Gastrocnemius medialis (tissue), 4 donors: Measurements from ENCODE around the gene ECPAS.

Source experiments
- CTCF ChIP-seq, 5 experiments: fragments of 450-650 bp in 3 of 5; fragments of 200-600 bp in 2 of 5; sonication (generic) in 2 of 5; IDR thresholded peaks in 4 of 5; conservative IDR thresholded peaks in 1 of 5; 1 replicate in 4 of 5; 2 replicates in 1 of 5; pipeline ENCODE4 v1.5.1; 2016 to 2019; ENCODE audit warnings: antibody characterized with exemption in 5 of 5, mild to moderate bottlenecking in 3 of 5, moderate library complexity in 3 of 5
- POLR2A ChIP-seq, 2 donors: fragments of 450-650 bp; IDR thresholded peaks; one replicate each; pipeline ENCODE4 v1.6.1; 2017; ENCODE audit warnings: antibody characterized with exemption in 2 of 2, mild to moderate bottlenecking in 2 of 2, moderate library complexity in 2 of 2

DNA sequence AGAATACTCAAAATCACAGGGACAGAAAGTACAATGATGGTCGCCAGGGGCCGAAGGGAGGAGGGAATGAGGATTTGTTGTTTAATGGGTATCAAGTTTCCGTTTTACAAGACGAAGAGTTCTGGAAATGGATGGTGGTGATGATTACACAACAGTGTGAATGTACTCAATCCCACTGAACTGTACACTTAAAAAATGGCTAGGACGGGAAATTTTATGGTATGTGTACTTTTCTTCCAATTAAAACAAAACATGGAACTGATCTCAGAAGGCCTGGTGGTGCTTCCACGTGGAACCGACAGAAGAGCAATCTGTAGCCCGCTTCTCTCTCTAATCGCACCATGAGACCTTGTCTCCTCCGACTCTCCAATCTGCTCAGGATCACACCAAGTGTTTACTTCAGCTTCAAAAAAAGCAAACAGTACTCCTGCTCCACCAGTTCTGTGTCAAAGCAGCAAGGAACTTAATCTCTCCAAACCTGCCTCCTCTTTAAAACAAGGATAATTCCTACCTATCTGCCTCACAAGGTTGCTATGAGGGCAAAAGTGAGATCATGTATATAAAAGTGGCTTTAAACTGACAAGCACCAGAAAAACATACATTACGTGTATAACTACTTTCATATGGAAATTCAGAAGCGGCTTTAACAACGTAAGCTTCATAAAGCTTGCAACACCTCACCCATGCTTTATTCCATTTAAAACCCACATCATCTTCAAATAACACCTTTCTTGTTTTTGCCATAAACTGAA is 2.1 kb downstream of the ECPAS start:
- no peak for TF ChIP-seq CTCF (IDR thresholded peaks at IDR 0.05 in 4 of 5, conservative IDR thresholded peaks at IDR 0.05 in 1 of 5)
- TF ChIP-seq POLR2A (IDR thresholded peaks at IDR 0.05): no peak
